Measurements from ENCODE around the gene FRAS1.
"Not testable (repeated sequence)": the region's sequence is repeated elsewhere in the genome, so short reads cannot be mapped to it uniquely, and the experiment has no call there.

Gene FRAS1

GRCh38 chr4:78167510-78167909, 110.4 kb downstream of the FRAS1 start:
- no peak for DNase-seq (ENCODE audit: low read depth in 3 of 3)

- DNase-seq (ENCODE audit: low read depth in 3 of 3) = no peak
Measured at GRCh38 chr4:78168029-78168428, 110.9 kb downstream of the FRAS1 start.

GRCh38 chr4:78169728-78170127, 112.6 kb downstream of the FRAS1 start:
- DNase-seq (ENCODE audit: low read depth in 3 of 3) = no peak

- DNase-seq (ENCODE audit: low read depth in 3 of 3) = no peak
Measured at GRCh38 chr4:78171482-78171881, 114.4 kb downstream of the FRAS1 start.

GRCh38 chr4:78174891-78175290, 117.8 kb downstream of the FRAS1 start:
- DNase-seq (ENCODE audit: low read depth in 3 of 3) = no peak

GRCh38 chr4:78179196-78179595, 122.1 kb downstream of the FRAS1 start:
- DNase-seq (ENCODE audit: low read depth in 3 of 3) = no peak

GRCh38 chr4:78181681-78182234, 124.6 kb downstream of the FRAS1 start:
- DNase-seq (ENCODE audit: low read depth in 3 of 3) = not testable (repeated sequence)

- DNase-seq (ENCODE audit: low read depth in 3 of 3) = no peak
Measured at GRCh38 chr4:78184584-78184983, 127.5 kb downstream of the FRAS1 start.

- no peak for DNase-seq (ENCODE audit: low read depth in 3 of 3)
Measured at GRCh38 chr4:78185117-78185516, 128.0 kb downstream of the FRAS1 start.

- DNase-seq (ENCODE audit: low read depth in 3 of 3) = no peak
Measured at GRCh38 chr4:78186597-78187543, 129.7 kb downstream of the FRAS1 start.

GRCh38 chr4:78190068-78190467, 132.9 kb downstream of the FRAS1 start:
- no peak for DNase-seq (ENCODE audit: low read depth in 3 of 3)

GRCh38 chr4:78190595-78190994, 133.5 kb downstream of the FRAS1 start:
- DNase-seq (ENCODE audit: low read depth in 3 of 3) = no peak

- DNase-seq (ENCODE audit: low read depth in 3 of 3) = no peak
Measured at GRCh38 chr4:78197947-78198346, 140.8 kb downstream of the FRAS1 start.

GRCh38 chr4:78199984-78200383, 142.9 kb downstream of the FRAS1 start:
- no peak for DNase-seq (ENCODE audit: low read depth in 3 of 3)

GRCh38 chr4:78200949-78201348, 143.8 kb downstream of the FRAS1 start:
- DNase-seq (ENCODE audit: low read depth in 3 of 3) = no peak

GRCh38 chr4:78204176-78204575, 147.1 kb downstream of the FRAS1 start:
- DNase-seq (ENCODE audit: low read depth in 3 of 3) = no peak

- no peak for DNase-seq (ENCODE audit: low read depth in 3 of 3)
Measured at GRCh38 chr4:78205591-78205990, 148.5 kb downstream of the FRAS1 start.

GRCh38 chr4:78207541-78207940, 150.4 kb downstream of the FRAS1 start:
- no peak for DNase-seq (ENCODE audit: low read depth in 3 of 3)

GRCh38 chr4:78207951-78208350, 150.8 kb downstream of the FRAS1 start:
- DNase-seq (ENCODE audit: low read depth in 3 of 3) = no peak

GRCh38 chr4:78208896-78209295, 151.8 kb downstream of the FRAS1 start:
- DNase-seq (ENCODE audit: low read depth in 3 of 3) = not testable (repeated sequence)

- no peak for DNase-seq (ENCODE audit: low read depth in 3 of 3)
Measured at GRCh38 chr4:78210694-78211410, 153.7 kb downstream of the FRAS1 start.

- DNase-seq (ENCODE audit: low read depth in 3 of 3) = no peak
Measured at GRCh38 chr4:78213218-78213617, 156.1 kb downstream of the FRAS1 start.

GRCh38 chr4:78214078-78214477, 157.0 kb downstream of the FRAS1 start:
- DNase-seq (ENCODE audit: low read depth in 3 of 3) = no peak

Data from stimulated activated CD4-positive, alpha-beta T cell treated with anti-CD3 and anti-CD28 coated beads, TNF-alpha, amount 100 ng/mL, for 48 hours (primary cell).